Peyer's patch (tissue), 4 donors: ENCODE data around the gene CERK. TPM values are rescaled to one million over a fixed set of nuclear protein-coding genes. Genes with fewer than 3 reads are reported as not detected.
"Not testable (repeated sequence)": the region's sequence is repeated elsewhere in the genome, so short reads cannot be mapped to it uniquely, and the experiment has no call there.

Experiments used
- DNase-seq, 3 donors: peaks; one replicate each; pipeline ENCODE4 v3.0.0-alpha.2; 2017 to 2019
- H3K27ac ChIP-seq, 4 donors: fragments of 200-600 bp; sonication (generic); one replicate each; pipeline ENCODE4 v1.5.1; 2016 to 2019
- H3K27me3 ChIP-seq, 2 donors: fragments of 200-600 bp; sonication (generic); one replicate each; pipeline ENCODE4 v1.5.1; 2019
- H3K36me3 ChIP-seq, 3 donors: fragments of 200-600 bp; sonication (generic); one replicate each; pipeline ENCODE4 v1.5.1; 2016 to 2019
- H3K4me1 ChIP-seq, 4 donors: fragments of 200-600 bp; sonication (generic); one replicate each; pipeline ENCODE4 v1.5.1; 2016 to 2019
- H3K4me3 ChIP-seq, 4 donors: fragments of 200-600 bp; sonication (generic); 1 replicate in 3 of 4; 2 replicates in 1 of 4; pipeline ENCODE4 v1.5.1; 2016 to 2019; ENCODE audit warnings: mild to moderate bottlenecking in 1 of 4
- H3K9me3 ChIP-seq, 4 donors: fragments of 200-600 bp; sonication (generic); one replicate each; pipeline ENCODE4 v1.5.1; 2016 to 2019; ENCODE audit warnings: mild to moderate bottlenecking in 1 of 4
- CTCF ChIP-seq, 6 experiments: fragments of 450-650 bp in 4 of 6; fragments of 200-600 bp in 2 of 6; sonication (generic) in 1 of 6; IDR thresholded peaks; one replicate each; pipeline ENCODE4 v1.5.1; 2017 to 2019; ENCODE audit warnings: antibody characterized with exemption in 6 of 6, mild to moderate bottlenecking in 3 of 6, moderate library complexity in 1 of 6
- POLR2A ChIP-seq, 2 donors: fragments of 450-650 bp; IDR thresholded peaks; one replicate each; pipeline ENCODE4 v1.5.1; 2017; ENCODE audit warnings: antibody characterized with exemption in 2 of 2, mild to moderate bottlenecking in 2 of 2, moderate library complexity in 2 of 2
- total RNA-seq, 4 donors: library from RNA; depleted of rRNA; stranded (reverse); fragments of >200 nt; gene quantifications; one replicate each; pipeline ENCODE4 v1.1.0, GENCODE V29; 2016

Gene CERK
- total RNA-seq, 4 donors from 2014 or later: 89.1 to 131 (median 94.7) TPM

- no peak overlapping the region for H3K4me3 ChIP-seq
- TF ChIP-seq CTCF (IDR thresholded peaks at IDR 0.05): no peak
- TF ChIP-seq POLR2A (IDR thresholded peaks at IDR 0.05): no peak
- peak in 2 of 3 donors; percentile 64 to 73 for DNase-seq
- no peaks in the 10 kb centered on the region for H3K27me3 ChIP-seq
- H3K9me3 ChIP-seq: no peaks in the 10 kb centered on the region
- peaks cover 0 to 12% (median 0%) of the 10 kb centered on the region in 3 donors for H3K36me3 ChIP-seq
- H3K4me1 ChIP-seq: peaks cover 0 to 38% (median 0%) of the 10 kb centered on the region in 4 donors
- peak overlapping the region in 3 of 4 donors; percentile 32 to 72 (median 53) for H3K27ac ChIP-seq
Observed at GRCh38 chr22:46638601-46639431, 99.2 kb downstream of the CERK start.

GRCh38 chr22:46637711-46638600, 100.1 kb downstream of the CERK start:
- Histone ChIP-seq H3K27ac (peak overlapping the region in 3 of 4 donors; percentile 32 to 72 (median 53)), H3K36me3 (peaks cover 0 to 12% (median 0%) of the 10 kb centered on the region in 3 donors), H3K4me1 (peaks cover 0 to 42% (median 0%) of the 10 kb centered on the region in 4 donors), H3K9me3 (no peaks in the 10 kb centered on the region), H3K4me3 (no peak overlapping the region), H3K27me3 (no peaks in the 10 kb centered on the region)
- TF ChIP-seq CTCF (IDR thresholded peaks at IDR 0.05) (no peak), POLR2A (IDR thresholded peaks at IDR 0.05) (no peak)
- no peak for DNase-seq

- TF ChIP-seq POLR2A (IDR thresholded peaks at IDR 0.05) (no peak), CTCF (IDR thresholded peaks at IDR 0.05) (no peak)
- H3K9me3 ChIP-seq: no peaks in the 10 kb centered on the region
- no peak overlapping the region for H3K4me3 ChIP-seq
- no peaks in the 10 kb centered on the region for H3K27me3 ChIP-seq
- peak overlapping the region in 2 of 4 donors; percentile 81 to 82 for H3K27ac ChIP-seq
- peaks cover 0 to 42% (median 0%) of the 10 kb centered on the region in 4 donors for H3K4me1 ChIP-seq
- no peak for DNase-seq
- H3K36me3 ChIP-seq: peaks cover 0 to 12% (median 0%) of the 10 kb centered on the region in 3 donors
Observed at GRCh38 chr22:46636221-46637002, 101.6 kb downstream of the CERK start.

GRCh38 chr22:46635756-46636155, 102.3 kb downstream of the CERK start:
- no peak overlapping the region for H3K4me3 ChIP-seq
- no peaks in the 10 kb centered on the region for H3K27me3 ChIP-seq
- no peaks in the 10 kb centered on the region for H3K9me3 ChIP-seq
- no peak for TF ChIP-seq CTCF (IDR thresholded peaks at IDR 0.05)
- TF ChIP-seq POLR2A (IDR thresholded peaks at IDR 0.05): no peak
- no peak for DNase-seq
- peaks cover 0 to 16% (median 0%) of the 10 kb centered on the region in 3 donors for H3K36me3 ChIP-seq
- H3K27ac ChIP-seq: peak overlapping the region in 2 of 4 donors; percentile 81 to 82
- H3K4me1 ChIP-seq: peaks cover 0 to 42% (median 0%) of the 10 kb centered on the region in 4 donors

GRCh38 chr22:46634973-46635685, 102.9 kb downstream of the CERK start:
- peak in 2 of 3 donors; percentile 76 to 87 for DNase-seq
- Histone ChIP-seq H3K4me1 (peaks cover 0 to 42% (median 0%) of the 10 kb centered on the region in 4 donors), H3K27ac (peak overlapping the region in 3 of 4 donors; percentile 8 to 82 (median 81)), H3K36me3 (peaks cover 0 to 17% (median 0%) of the 10 kb centered on the region in 3 donors)
- not testable (repeated sequence) for H3K9me3 ChIP-seq, H3K27me3 ChIP-seq, H3K4me3 ChIP-seq

Other genes with a start within 250 kb of the CERK start
- gene CELSR1, start 200.6 kb downstream of the CERK start, total RNA-seq: 10 to 100 TPM in 1 of 4 donors, 1 to 10 TPM in 3; 1.1 to 22.3 (median 1.5) TPM
- 100 to 1,000 TPM in 3 of 4 donors, 10 to 100 TPM in 1; 98.2 to 428 (median 422) TPM for gene GRAMD4, start 117.9 kb downstream of the CERK start, total RNA-seq
- gene TBC1D22A, start 24.4 kb upstream of the CERK start, total RNA-seq: 10 to 100 TPM; 42.6 to 70.4 (median 55.1) TPM